H1 (cell line): Measurements from ENCODE around the gene PEX5L. TPM values are rescaled to one million over a fixed set of nuclear protein-coding genes. Genes with fewer than 3 reads are reported as not detected.

Source experiments
- CTCF ChIA-PET: fragments of 300-600 bp; sonication (Branson Sonifier 250); formaldehyde crosslinking; loops from one replicate; lab custom pipeline; 2021; ENCODE audit not compliant: partially characterized antibody; lab: Charles Lee
- POLR2A ChIA-PET: fragments of 300-600 bp; sonication (Branson Sonifier 250); formaldehyde crosslinking; loops from one replicate; lab custom pipeline; 2021; ENCODE audit warnings: inconsistent platforms; ENCODE audit not compliant: partially characterized antibody; lab: Charles Lee
- DNase-seq, 2 experiments: peaks; one replicate each; pipeline versions ENCODE4 v3.0.0 to v3.0.0-alpha.2; 2010 to 2022; ENCODE audit warnings: low spot score in 2 of 2, low read depth in 1 of 2, mixed read lengths in 1 of 2
- FAIRE-seq: peaks from 2 replicates; lab custom pipeline; 2011; peaks lifted over from hg19 to GRCh38; lab: Jason Lieb, UNC
- H2AFZ ChIP-seq: 2 replicates; pipeline ENCODE4 v1.8.1; 2012; ENCODE audit warnings: low read length, inconsistent platforms
- H2AK5ac ChIP-seq: 2 replicates; pipeline ENCODE4 v1.6.1; 2013; ENCODE audit warnings: low read depth, low read length
- H2BK120ac ChIP-seq: replicated peaks from 2 replicates; pipeline ENCODE3; 2013; ENCODE audit warnings: low read depth, low read length, inconsistent platforms
- H2BK12ac ChIP-seq: 2 replicates; pipeline ENCODE4 v1.6.1; 2013; ENCODE audit warnings: low read depth, low read length
- H2BK15ac ChIP-seq: 2 replicates; pipeline ENCODE4 v1.6.1; 2013; ENCODE audit warnings: low read length
- H2BK20ac ChIP-seq: 2 replicates; pipeline ENCODE4 v1.6.1; 2013; ENCODE audit warnings: low read length
- H2BK5ac ChIP-seq: 2 replicates; pipeline ENCODE4 v1.6.1; 2013; ENCODE audit warnings: low read depth, low read length
- H3K14ac ChIP-seq: 2 replicates; pipeline ENCODE4 v1.6.1; 2013; ENCODE audit warnings: inconsistent platforms; ENCODE audit not compliant: insufficient read length
- H3K18ac ChIP-seq: 2 replicates; pipeline ENCODE4 v1.6.1; 2013; ENCODE audit warnings: low read length; ENCODE audit errors: extremely low read depth
- H3K23ac ChIP-seq: 2 replicates; pipeline ENCODE4 v1.6.1; 2013; ENCODE audit warnings: inconsistent platforms; ENCODE audit not compliant: insufficient read length
- H3K23me2 ChIP-seq: 2 replicates; pipeline ENCODE4 v1.6.1; 2013; ENCODE audit warnings: low read depth, low read length
- H3K27ac ChIP-seq: 2 replicates; pipeline ENCODE4 v1.6.1; 2011; ENCODE audit warnings: low read depth, low read length, inconsistent platforms
- H3K27me3 ChIP-seq, 4 experiments: replicated peaks in 1 of 4; 1 replicate in 1 of 4; 2 replicates in 3 of 4; pipeline versions ENCODE4 v1.6.1 to v1.8.1; 2011 to 2013; ENCODE audit warnings: low read length in 3 of 4, mild to moderate bottlenecking in 3 of 4, inconsistent platforms in 2 of 4, mixed read lengths in 2 of 4, moderate library complexity in 1 of 4; ENCODE audit not compliant: control insufficient read depth in 3 of 4, insufficient read depth in 3 of 4; ENCODE audit errors: extremely low read depth in 1 of 4
- H3K36me3 ChIP-seq, 4 experiments: 2 replicates each; pipeline versions ENCODE4 v1.6.1 to v1.8.1; 2011 to 2013; ENCODE audit warnings: mild to moderate bottlenecking in 4 of 4, low read length in 3 of 4, moderate library complexity in 2 of 4, control low read depth in 1 of 4, inconsistent platforms in 1 of 4; ENCODE audit not compliant: insufficient read depth in 4 of 4, control insufficient read depth in 2 of 4
- H3K4ac ChIP-seq: replicated peaks from 2 replicates; pipeline ENCODE3; 2013; ENCODE audit warnings: low read length, low read depth, mixed read lengths, inconsistent platforms; ENCODE audit not compliant: insufficient read length
- H3K4me1 ChIP-seq, 4 experiments: replicated peaks in 1 of 4; 1 replicate in 1 of 4; 2 replicates in 3 of 4; pipeline versions ENCODE4 v1.6.1 to v1.8.1; 2011 to 2013; ENCODE audit warnings: low read length in 3 of 4, inconsistent platforms in 2 of 4, mixed read lengths in 1 of 4; ENCODE audit not compliant: insufficient read depth in 4 of 4, control insufficient read depth in 3 of 4
- H3K4me2 ChIP-seq, 2 experiments: 2 replicates each; pipeline versions ENCODE4 v1.6.1 to v1.8.1; 2011 to 2013; ENCODE audit warnings: low read depth in 2 of 2, low read length in 2 of 2, control low read depth in 1 of 2, inconsistent platforms in 1 of 2, mild to moderate bottlenecking in 1 of 2; ENCODE audit not compliant: insufficient read depth in 1 of 2
- H3K4me3 ChIP-seq, 4 experiments: fragments of 200-600, 300-600 bp in 1 of 4; sonication (generic), shearing (Covaris generic), sonication (Bioruptor Twin) in 1 of 4; 2 replicates each; pipeline versions ENCODE4 v1.5.1 to v1.8.1; 2011 to 2016; ENCODE audit warnings: low read length in 4 of 4, low read depth in 3 of 4, control low read depth in 2 of 4, inconsistent platforms in 2 of 4, mild to moderate bottlenecking in 2 of 4, mixed read lengths in 1 of 4, moderate library complexity in 1 of 4; ENCODE audit not compliant: insufficient read depth in 2 of 4; ENCODE audit errors: extremely low read depth in 1 of 4
- H3K56ac ChIP-seq: replicated peaks from 2 replicates; pipeline ENCODE3; 2013; ENCODE audit warnings: low read depth, mild to moderate bottlenecking, mixed read lengths, low read length, inconsistent platforms; ENCODE audit not compliant: insufficient read length
- H3K79me1 ChIP-seq: 2 replicates; pipeline ENCODE4 v1.6.1; 2013; ENCODE audit warnings: low read depth, low read length, control low read depth
- H3K79me2 ChIP-seq, 2 experiments: 2 replicates each; pipeline versions ENCODE4 v1.6.1 to v1.8.1; 2012 to 2013; ENCODE audit warnings: low read length in 2 of 2, mild to moderate bottlenecking in 2 of 2, inconsistent platforms in 1 of 2; ENCODE audit not compliant: insufficient read depth in 2 of 2, control insufficient read depth in 1 of 2
- H3K9ac ChIP-seq, 4 experiments: replicated peaks in 1 of 4; 1 replicate in 1 of 4; 2 replicates in 3 of 4; pipeline versions ENCODE4 v1.6.1 to v1.8.1; 2011 to 2013; ENCODE audit warnings: low read depth in 3 of 4, low read length in 3 of 4, control low read depth in 2 of 4, mild to moderate bottlenecking in 2 of 4, moderate library complexity in 2 of 4, inconsistent platforms in 1 of 4; ENCODE audit errors: extremely low read depth in 1 of 4
- H3K9me3 ChIP-seq, 2 experiments: 2 replicates each; pipeline versions ENCODE4 v1.6.1 to v1.8.1; 2012 to 2013; ENCODE audit warnings: mild to moderate bottlenecking in 2 of 2, moderate library complexity in 2 of 2, control low read depth in 1 of 2, inconsistent platforms in 1 of 2, low read depth in 1 of 2, low read length in 1 of 2, mixed read lengths in 1 of 2; ENCODE audit not compliant: insufficient read depth in 2 of 2
- H4K20me1 ChIP-seq, 2 experiments: replicated peaks in 1 of 2; 2 replicates each; pipeline versions ENCODE3 to v1.8.1; 2011 to 2013; ENCODE audit warnings: inconsistent platforms in 2 of 2, low read length in 2 of 2, mild to moderate bottlenecking in 1 of 2; ENCODE audit not compliant: insufficient read depth in 2 of 2, control insufficient read depth in 1 of 2
- H4K5ac ChIP-seq: 2 replicates; pipeline ENCODE4 v1.6.1; 2013; ENCODE audit warnings: low read length, low read depth, mixed read lengths, inconsistent platforms; ENCODE audit not compliant: insufficient read length
- H4K8ac ChIP-seq: 2 replicates; pipeline ENCODE4 v1.8.0; 2013; ENCODE audit warnings: mild to moderate bottlenecking, moderate library complexity, low read length, inconsistent platforms; ENCODE audit not compliant: insufficient read depth; ENCODE audit errors: extremely low read depth
- H4K91ac ChIP-seq: replicated peaks from 2 replicates; pipeline ENCODE3; 2013; ENCODE audit warnings: low read length, mixed read lengths, inconsistent platforms; ENCODE audit not compliant: insufficient read length
- BACH1 ChIP-seq: IDR thresholded peaks from 2 replicates; pipeline ENCODE4 v1.6.1; 2012; ENCODE audit warnings: low read length, improper control_type of control experiment
- BCL11A ChIP-seq, 2 experiments: IDR thresholded peaks; one replicate each; pipeline ENCODE4 v1.6.1; 2011; ENCODE audit warnings: low read depth in 2 of 2, low read length in 2 of 2, mild to moderate bottlenecking in 2 of 2
- CBX5 ChIP-seq: fragments of 300-800, 300-1000 bp; sonication (generic); IDR thresholded peaks from 2 replicates; pipeline ENCODE4 v1.7.1; 2016; ENCODE audit warnings: antibody characterized with exemption, low read length, low read depth
- CREB1 ChIP-seq: IDR thresholded peaks from 2 replicates; pipeline ENCODE4 v1.6.1; 2012; ENCODE audit warnings: inconsistent platforms
- GABPA ChIP-seq: IDR thresholded peaks from 2 replicates; pipeline ENCODE4 v1.6.1; 2011; ENCODE audit warnings: mild to moderate bottlenecking, low read length, moderate library complexity, borderline replicate concordance; ENCODE audit not compliant: insufficient read depth
- NANOG ChIP-seq: IDR thresholded peaks from 2 replicates; pipeline ENCODE4 v1.6.1; 2011; ENCODE audit warnings: low read length, low read depth, mild to moderate bottlenecking, inconsistent platforms; ENCODE audit not compliant: insufficient read depth, poor library complexity, severe bottlenecking
- PHF8 ChIP-seq: fragments of 200-600 bp; sonication (generic); conservative IDR thresholded peaks from 2 replicates; pipeline ENCODE4 v1.7.1; 2012; ENCODE audit warnings: low read depth, mild to moderate bottlenecking, inconsistent platforms, low read length, moderate library complexity
- POU5F1 ChIP-seq: IDR thresholded peaks from 2 replicates; pipeline ENCODE4 v1.6.1; 2011; ENCODE audit warnings: low read depth, mild to moderate bottlenecking, low read length, moderate library complexity
- RXRA ChIP-seq: IDR thresholded peaks from 2 replicates; pipeline ENCODE4 v1.6.1; 2011; ENCODE audit warnings: low read depth, mild to moderate bottlenecking, low read length, moderate library complexity; ENCODE audit not compliant: insufficient read depth
- SP2 ChIP-seq: IDR thresholded peaks from 2 replicates; pipeline ENCODE4 v1.6.1; 2012; ENCODE audit warnings: mild to moderate bottlenecking, low read length, inconsistent platforms
- SP4 ChIP-seq: IDR thresholded peaks from 2 replicates; pipeline ENCODE4 v1.6.1; 2012; ENCODE audit warnings: low read length, inconsistent platforms
- SRF ChIP-seq: IDR thresholded peaks from 2 replicates; pipeline ENCODE4 v1.6.1; 2011; ENCODE audit warnings: mild to moderate bottlenecking, low read depth, low read length, moderate library complexity
- TCF12 ChIP-seq: IDR thresholded peaks from 2 replicates; pipeline ENCODE4 v1.6.1; 2011; ENCODE audit warnings: low read depth, mild to moderate bottlenecking, low read length
- TEAD4 ChIP-seq: IDR thresholded peaks from 2 replicates; pipeline ENCODE4 v1.6.1; 2012; ENCODE audit warnings: low read depth, low read length, inconsistent platforms, mixed read lengths
- WGBS, 2 experiments: shearing (Covaris generic) in 1 of 2; methylation state at CpG; one replicate each; pipeline versions ENCODE4 v1.1.6 to v1.1.7; 2013 to 2015; ENCODE audit warnings: low lambda C conversion rate in 2 of 2, mixed read lengths in 2 of 2, inconsistent platforms in 1 of 2, low coverage in 1 of 2, missing lambda C conversion rate in 1 of 2; ENCODE audit not compliant: insufficient replicate concordance in 2 of 2, insufficient coverage in 1 of 2, insufficient read length in 1 of 2; ENCODE audit errors: extremely low coverage in 1 of 2, missing lambda C conversion rate in 1 of 2; 5-methylcytosine and 5-hydroxymethylcytosine counted together
- polyA plus RNA-seq, 7 experiments: library from polyadenylated mRNA; depleted of rRNA in 3 of 7; stranded (reverse) in 5 of 7; unstranded in 2 of 7; fragments of >200 nt in 5 of 7; fragments of 200-250 nt in 2 of 7; gene quantifications; 1 replicate in 5 of 7; 2 replicates in 1 of 7; 4 replicates in 1 of 7; pipeline versions ENCODE4 v1.2.1 to v1.2.3, GENCODE V29; 2011 to 2013; ENCODE audit warnings: missing spikeins in 2 of 7, mixed read lengths in 2 of 7
- total RNA-seq: library from RNA; stranded (reverse); fragmentation: NEBNext Ultra II Directional; extraction: Animal tissue kit (Norgen Biotek cat#: 25700); gene quantifications from 2 replicates; pipeline ENCODE4 v1.2.1, GENCODE V29; 2021
- TF ChIP-seq, protein P1 (sequence below): IDR thresholded peaks from 2 replicates; pipeline ENCODE4 v1.6.1; 2011; ENCODE audit warnings: low read depth, mild to moderate bottlenecking, low read length; ENCODE audit not compliant: insufficient read depth

PEX5L gene
- total and polyA plus RNA-seq, 2 of the 8 experiments (the other 6 are each of a cell fraction or from before 2014, with no cell fraction given): 0.80 to 4.2 TPM

DNA sequence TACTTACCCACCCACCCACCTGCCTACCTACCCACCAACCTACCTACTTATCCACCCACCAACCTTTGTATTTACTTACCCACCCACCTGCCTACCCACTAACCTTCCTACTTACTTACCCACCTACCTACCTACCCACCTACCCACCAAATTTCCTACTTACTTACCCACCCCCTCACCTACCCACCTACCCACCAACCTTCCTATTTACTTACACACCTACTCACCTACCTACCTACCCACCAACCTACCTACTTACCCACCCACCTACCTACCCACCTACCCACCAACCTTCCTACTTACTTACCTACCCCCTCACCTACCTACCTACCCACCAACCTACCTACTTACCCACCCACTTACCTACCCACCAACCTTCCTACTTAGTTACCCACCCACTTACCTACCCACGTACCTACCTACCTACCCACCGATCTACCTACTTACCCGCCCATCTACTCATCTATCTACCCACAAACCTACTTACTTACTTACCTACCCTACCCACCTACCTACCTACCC, 204.3 kb downstream of the PEX5L start:
- H3K18ac ChIP-seq: no peak overlapping the region
- H2AFZ ChIP-seq: no peak overlapping the region
- H4K8ac ChIP-seq: no peak overlapping the region
- no peak overlapping the region for H3K4ac ChIP-seq
- ChIA-PET POLR2A (interaction anchor here (0.7 kb wide), 1 partner anchor 778 kb away, joined by 3 read pairs; no protein-coding TSS in a partner anchor), CTCF (interaction anchor here (0.7 to 1.3 kb wide), 4 partner anchors 10 to 59 kb away, joined by 3 to 5 read pairs (median 4); no protein-coding TSS in a partner anchor)
- no peak overlapping the region for H2BK20ac ChIP-seq
- no peak overlapping the region for H4K5ac ChIP-seq
- no peaks in the 10 kb centered on the region for H3K79me2 ChIP-seq
- H2BK15ac ChIP-seq: no peak overlapping the region
- no peak overlapping the region for H4K91ac ChIP-seq
- TF ChIP-seq BACH1: no peak
- TF ChIP-seq SRF: no peak
- no peak for TF ChIP-seq CREB1
- TF ChIP-seq CBX5: no peak
- TF ChIP-seq RXRA: no peak
- TF ChIP-seq, protein P1, sequence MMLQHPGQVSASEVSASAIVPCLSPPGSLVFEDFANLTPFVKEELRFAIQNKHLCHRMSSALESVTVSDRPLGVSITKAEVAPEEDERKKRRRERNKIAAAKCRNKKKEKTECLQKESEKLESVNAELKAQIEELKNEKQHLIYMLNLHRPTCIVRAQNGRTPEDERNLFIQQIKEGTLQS: no peak
- TF ChIP-seq SP2: no peak
- no peak for TF ChIP-seq TEAD4
- no peak for TF ChIP-seq PHF8
- no peak for TF ChIP-seq SP4
- TF ChIP-seq BCL11A (IDR thresholded peaks at IDR 0.05; ENCODE audit: low read depth in 2 of 2, low read length in 2 of 2): no peak
- TF ChIP-seq TCF12: no peak
- TF ChIP-seq GABPA: no peak
- no peak for TF ChIP-seq NANOG
- no peak for TF ChIP-seq POU5F1
- TF ChIP-seq, all 59 proteins: peak for 0
- H3K27ac ChIP-seq: no peak overlapping the region
- no peak overlapping the region for H3K4me2 ChIP-seq
- no peak overlapping the region for H2BK5ac ChIP-seq
- H2AK5ac ChIP-seq: no peak overlapping the region
- no peaks in the 10 kb centered on the region for H3K79me1 ChIP-seq
- H3K27me3 ChIP-seq: no peaks in the 10 kb centered on the region
- 85 to 100% methylated on average over 3 of the region's 3 CpGs for WGBS, 2 experiments
- H3K23ac ChIP-seq: no peak overlapping the region
- H4K20me1 ChIP-seq: no peaks in the 10 kb centered on the region
- no peak overlapping the region for H3K56ac ChIP-seq
- no peaks in the 10 kb centered on the region for H3K9me3 ChIP-seq
- H3K36me3 ChIP-seq: no peaks in the 10 kb centered on the region
- no peak overlapping the region for H3K14ac ChIP-seq
- no peak overlapping the region for H2BK120ac ChIP-seq
- DNase-seq (no peak), FAIRE-seq (no peak)
- H3K4me3 ChIP-seq: no peak overlapping the region
- no peak overlapping the region for H3K9ac ChIP-seq
- peaks cover 7% of the 10 kb centered on the region; the same call in 1 of the 2 replicates for H3K23me2 ChIP-seq
- H2BK12ac ChIP-seq: peak overlapping the region; percentile 68; the same call in 1 of the 2 replicates
- no peaks in the 10 kb centered on the region for H3K4me1 ChIP-seq
